Cardiac fibroblast (primary cell): ENCODE data around the gene MYL6B.

Experiments
- DNase-seq, 2 donors: peaks; one replicate each; pipeline versions ENCODE4 v3.0.0 to v3.0.0-alpha.2; 2010; ENCODE audit warnings: low read depth in 2 of 2
- H3K4me3 ChIP-seq, 2 donors: replicated peaks in 1 of 2; 1 replicate in 1 of 2; 2 replicates in 1 of 2; pipeline ENCODE4 v1.5.1; 2011; ENCODE audit warnings: low read depth in 2 of 2, low read length in 2 of 2, mild to moderate bottlenecking in 2 of 2, moderate library complexity in 1 of 2
- TF ChIP-seq, protein P1 (sequence below): IDR thresholded peaks from one replicate; pipeline ENCODE4 v1.5.1; 2011; ENCODE audit warnings: low read depth, mild to moderate bottlenecking, low read length, inconsistent platforms

Gene MYL6B

DNA sequence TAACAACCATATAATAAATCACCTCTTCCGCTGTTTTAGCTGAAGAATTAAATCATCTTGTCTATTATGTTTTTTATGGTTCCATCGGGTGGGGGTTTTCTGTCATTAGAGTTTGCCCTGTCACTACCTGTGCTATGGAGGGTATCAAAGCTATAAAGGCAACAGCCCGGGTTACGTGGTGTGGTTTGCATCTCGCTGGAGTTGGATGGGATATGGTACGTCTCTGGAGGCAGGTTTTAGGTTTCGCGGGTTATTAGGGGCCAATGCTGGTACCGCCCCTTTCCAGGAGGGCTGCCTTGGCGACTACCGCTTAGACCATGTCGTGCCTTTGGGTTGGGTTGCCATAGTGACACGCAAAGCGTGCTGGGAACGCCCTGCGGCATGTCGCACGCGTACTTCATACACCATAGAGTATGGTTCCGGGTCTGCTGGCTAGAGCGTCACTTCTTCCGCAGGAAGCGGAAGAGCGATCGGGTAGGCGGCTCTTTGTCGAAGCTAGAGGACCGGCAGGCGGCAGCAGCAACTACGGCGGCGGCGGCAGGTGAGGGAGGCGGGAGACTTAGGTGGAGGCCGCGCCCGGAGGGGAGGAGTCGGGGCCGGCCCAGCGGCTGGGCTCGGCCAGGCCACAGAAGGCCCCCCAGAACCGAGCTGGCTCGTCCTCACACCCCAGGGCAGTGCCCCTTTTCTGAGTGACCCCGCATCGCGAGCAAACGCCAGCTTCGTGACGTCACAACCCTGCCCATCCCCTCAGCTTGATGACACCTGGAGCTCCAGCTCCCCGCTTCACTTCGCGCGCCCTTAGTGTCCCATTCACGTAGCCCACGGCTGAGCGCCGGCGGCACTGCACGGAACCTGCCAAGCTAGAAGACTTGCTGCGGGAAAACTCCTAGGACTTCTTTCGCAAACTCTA is 34.4 kb upstream of the MYL6B start, which contains the start of gene ZC3H10:
Gene ZC3H10, plus strand, starts transcription at position 489 of the 910 bp plus-strand sequence. CDS start 2,297 bp downstream, outside the sequence.
- H3K4me3 ChIP-seq, result peak within 1 kb of the TSS; percentile 80 to 86

DNA sequence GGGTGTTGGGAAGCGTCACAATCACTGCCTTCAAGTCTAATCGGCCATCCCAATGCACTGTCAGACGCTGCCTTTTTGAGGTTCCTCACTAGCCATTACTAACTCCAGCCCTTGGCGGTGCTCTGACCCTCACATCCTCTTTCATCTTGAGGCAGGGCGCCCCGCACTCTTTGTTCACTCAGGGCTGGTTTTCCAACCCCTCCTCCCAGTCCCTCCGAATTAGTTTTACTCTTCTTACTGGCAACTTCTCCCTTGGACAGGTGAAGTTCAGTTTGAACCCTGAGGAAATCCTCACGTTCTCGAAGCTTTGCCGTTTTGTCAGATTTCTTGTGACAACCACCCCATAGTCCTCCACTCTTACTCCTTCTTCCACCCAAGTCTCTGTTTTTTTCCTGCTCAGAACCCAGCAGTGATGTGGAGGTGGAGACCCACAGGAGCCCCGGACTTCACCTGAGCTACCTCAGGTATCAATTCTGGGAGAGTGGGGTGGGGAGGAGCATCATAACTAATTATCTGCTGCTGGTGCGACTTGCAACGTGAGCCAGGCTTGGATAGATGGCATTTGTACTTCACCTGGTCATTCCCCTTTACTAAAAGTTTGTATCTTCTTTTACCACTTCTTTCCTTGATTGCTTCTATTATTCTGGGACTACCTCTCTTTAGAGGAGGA is 33.6 kb upstream of the MYL6B start:
- no peak for DNase-seq
- H3K4me3 ChIP-seq, result peak overlapping the region; percentile 80 to 86
- TF ChIP-seq, protein P1, sequence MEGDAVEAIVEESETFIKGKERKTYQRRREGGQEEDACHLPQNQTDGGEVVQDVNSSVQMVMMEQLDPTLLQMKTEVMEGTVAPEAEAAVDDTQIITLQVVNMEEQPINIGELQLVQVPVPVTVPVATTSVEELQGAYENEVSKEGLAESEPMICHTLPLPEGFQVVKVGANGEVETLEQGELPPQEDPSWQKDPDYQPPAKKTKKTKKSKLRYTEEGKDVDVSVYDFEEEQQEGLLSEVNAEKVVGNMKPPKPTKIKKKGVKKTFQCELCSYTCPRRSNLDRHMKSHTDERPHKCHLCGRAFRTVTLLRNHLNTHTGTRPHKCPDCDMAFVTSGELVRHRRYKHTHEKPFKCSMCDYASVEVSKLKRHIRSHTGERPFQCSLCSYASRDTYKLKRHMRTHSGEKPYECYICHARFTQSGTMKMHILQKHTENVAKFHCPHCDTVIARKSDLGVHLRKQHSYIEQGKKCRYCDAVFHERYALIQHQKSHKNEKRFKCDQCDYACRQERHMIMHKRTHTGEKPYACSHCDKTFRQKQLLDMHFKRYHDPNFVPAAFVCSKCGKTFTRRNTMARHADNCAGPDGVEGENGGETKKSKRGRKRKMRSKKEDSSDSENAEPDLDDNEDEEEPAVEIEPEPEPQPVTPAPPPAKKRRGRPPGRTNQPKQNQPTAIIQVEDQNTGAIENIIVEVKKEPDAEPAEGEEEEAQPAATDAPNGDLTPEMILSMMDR, result no peak

More for the DNA sequence above, 34.4 kb upstream of the MYL6B start, which contains the start of gene ZC3H10:
- TF ChIP-seq, protein P1, result peak; percentile 50
- DNase-seq, result peak; percentile 100

DNA sequence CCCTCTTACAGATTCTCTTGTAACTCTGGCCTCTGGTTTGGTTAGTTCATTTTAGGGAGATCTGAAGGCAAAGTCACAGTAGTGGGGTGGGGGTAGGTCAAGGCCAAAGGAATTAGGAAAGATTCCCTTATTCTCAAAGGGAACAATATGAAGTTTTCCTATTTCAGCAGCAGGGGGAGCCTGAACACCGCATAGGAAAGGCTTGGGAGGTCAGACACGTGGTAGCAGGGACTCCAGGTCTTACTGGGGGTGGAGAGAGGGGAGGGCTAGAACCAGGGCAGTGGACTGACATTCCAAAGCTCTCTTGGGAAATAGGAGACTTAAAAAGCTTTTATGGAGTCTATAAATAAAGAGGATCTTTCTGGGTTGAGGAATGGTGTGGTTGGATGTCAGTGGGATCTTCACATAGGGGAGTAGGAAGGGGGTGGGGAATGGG is 33.0 kb upstream of the MYL6B start:
- DNase-seq, result peak; percentile 95 to 97
- no peak overlapping the region for H3K4me3 ChIP-seq
- TF ChIP-seq, protein P1, result peak; percentile 83

DNA sequence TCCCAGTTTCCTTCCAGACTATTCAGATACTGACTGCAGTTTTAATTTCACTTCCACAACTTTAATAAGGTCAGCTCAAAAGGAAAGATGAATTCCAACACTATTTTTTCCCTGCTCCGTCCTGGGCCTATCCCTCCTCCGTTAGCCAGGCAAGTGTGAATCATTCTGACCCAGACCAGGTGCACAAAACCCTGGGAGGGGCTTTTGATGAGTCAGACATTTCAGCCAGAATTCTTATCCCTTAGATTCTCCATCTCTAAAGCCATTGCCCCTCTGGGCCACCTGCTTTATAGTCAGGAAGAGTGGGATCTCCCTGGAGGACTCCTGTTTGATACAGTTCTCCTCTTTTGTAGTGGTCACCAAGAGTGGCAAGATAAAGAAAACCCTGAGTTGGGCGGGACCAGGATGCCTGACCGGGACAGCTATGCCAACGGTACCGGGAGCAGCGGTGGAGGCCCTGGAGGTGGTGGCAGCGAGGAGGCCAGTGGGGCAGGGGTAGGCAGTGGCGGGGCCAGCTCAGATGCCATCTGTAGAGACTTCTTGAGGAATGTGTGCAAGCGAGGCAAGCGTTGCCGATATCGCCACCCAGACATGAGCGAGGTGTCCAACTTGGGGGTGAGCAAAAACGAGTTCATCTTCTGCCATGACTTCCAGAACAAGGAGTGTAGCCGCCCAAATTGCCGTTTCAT is 32.1 kb upstream of the MYL6B start:
- TF ChIP-seq, protein P1, result no peak
- H3K4me3 ChIP-seq, result no peak overlapping the region
- DNase-seq, result peak in 1 of 2 donors; percentile 24

DNA sequence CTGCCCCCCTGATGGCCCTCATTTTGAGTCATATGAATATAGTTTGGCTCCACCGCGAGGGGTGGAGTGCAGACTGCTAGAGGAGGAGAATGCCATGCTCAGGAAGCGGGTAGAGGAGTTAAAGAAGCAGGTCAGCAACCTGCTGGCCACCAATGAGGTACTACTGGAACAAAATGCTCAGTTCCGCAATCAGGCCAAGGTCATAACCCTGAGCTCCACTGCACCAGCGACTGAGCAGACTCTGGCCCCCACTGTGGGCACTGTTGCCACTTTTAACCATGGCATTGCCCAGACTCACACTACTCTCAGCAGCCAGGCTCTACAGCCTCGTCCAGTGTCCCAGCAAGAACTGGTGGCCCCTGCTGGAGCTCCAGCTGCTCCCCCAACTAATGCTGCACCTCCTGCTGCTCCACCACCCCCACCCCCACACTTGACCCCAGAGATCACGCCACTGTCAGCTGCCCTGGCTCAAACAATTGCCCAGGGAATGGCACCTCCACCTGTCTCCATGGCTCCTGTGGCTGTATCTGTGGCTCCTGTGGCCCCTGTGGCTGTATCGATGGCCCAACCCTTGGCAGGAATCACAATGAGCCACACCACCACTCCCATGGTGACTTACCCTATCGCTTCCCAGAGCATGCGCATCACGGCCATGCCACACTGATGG is 31.1 kb upstream of the MYL6B start:
- DNase-seq, result no peak
- no peak overlapping the region for H3K4me3 ChIP-seq
- TF ChIP-seq, protein P1, result no peak

DNA sequence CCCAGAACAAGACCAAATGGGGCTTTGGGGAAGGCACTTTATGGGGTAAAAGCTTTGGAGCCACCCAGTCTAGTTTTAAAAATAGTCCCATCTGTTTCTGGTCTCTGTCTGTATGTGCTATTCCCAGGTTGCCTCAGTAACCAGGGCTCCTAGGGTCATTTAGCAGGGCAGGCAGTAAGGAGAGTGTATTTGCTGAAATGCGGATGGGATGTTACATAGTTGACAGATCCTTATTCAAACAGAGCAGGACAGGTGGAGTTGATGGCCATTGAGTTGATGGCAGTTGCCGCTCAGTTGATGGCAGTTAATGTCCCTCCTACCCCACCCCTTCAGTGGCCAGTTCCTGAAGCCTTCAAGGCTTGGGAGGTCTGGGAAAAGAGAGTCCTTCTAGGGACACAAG is 29.8 kb upstream of the MYL6B start:
- no peak overlapping the region for H3K4me3 ChIP-seq
- TF ChIP-seq, protein P1, result no peak
- DNase-seq, result no peak
